Gastroesophageal sphincter (tissue), 4 donors: ENCODE data around the gene PHF21B. TPM values are rescaled to one million over a fixed set of nuclear protein-coding genes. Genes with fewer than 3 reads are reported as not detected.
"Not testable (repeated sequence)": the region's sequence is repeated elsewhere in the genome, so short reads cannot be mapped to it uniquely, and the experiment has no call there.

Experiments
- ATAC-seq: fragments of 150-250 bp; one replicate; pipeline ENCODE4 v1.9.1; 2016; ENCODE audit warnings: mild to moderate bottlenecking, moderate library complexity
- H3K27ac ChIP-seq, 4 donors: fragments of 200-600 bp; sonication (generic) in 3 of 4; 1 replicate in 3 of 4; 2 replicates in 1 of 4; pipeline ENCODE4 v1.5.1; 2016 to 2019
- H3K27me3 ChIP-seq: fragments of 200-600 bp; sonication (generic); one replicate; pipeline ENCODE4 v1.5.1; 2019
- H3K36me3 ChIP-seq, 2 donors: fragments of 200-600 bp; sonication (generic); one replicate each; pipeline ENCODE4 v1.5.1; 2019; ENCODE audit warnings: control low read depth in 1 of 2
- H3K4me1 ChIP-seq, 3 donors: fragments of 200-600 bp; sonication (generic); 1 replicate in 2 of 3; 2 replicates in 1 of 3; pipeline ENCODE4 v1.5.1; 2016 to 2019; ENCODE audit warnings: control low read depth in 2 of 3
- H3K4me3 ChIP-seq, 2 donors: fragments of 200-600 bp; sonication (generic); one replicate each; pipeline ENCODE4 v1.5.1; 2019; ENCODE audit warnings: mild to moderate bottlenecking in 1 of 2, moderate library complexity in 1 of 2
- H3K9me3 ChIP-seq, 3 donors: fragments of 200-600 bp; sonication (generic); one replicate each; pipeline ENCODE4 v1.5.1; 2017 to 2019; ENCODE audit warnings: control low read depth in 2 of 3
- EP300 ChIP-seq: sonication (generic); formaldehyde crosslinking; IDR thresholded peaks from one replicate; pipeline ENCODE4 v1.6.1; 2017; ENCODE audit warnings: antibody characterized with exemption, mild to moderate bottlenecking
- POLR2A ChIP-seq, 2 donors: fragments of 450-650 bp; IDR thresholded peaks; one replicate each; pipeline ENCODE4 v1.6.1; 2017; ENCODE audit warnings: antibody characterized with exemption in 2 of 2, mild to moderate bottlenecking in 2 of 2, moderate library complexity in 1 of 2
- POLR2AphosphoS5 ChIP-seq: sonication (generic); formaldehyde crosslinking; IDR thresholded peaks from one replicate; pipeline ENCODE4 v1.6.1; 2017; ENCODE audit warnings: antibody characterized with exemption
- WGBS, 2 donors: methylation state at CpG; one replicate each; pipeline ENCODE4 v1.1.5; 2018; ENCODE audit warnings: low coverage in 1 of 2; 5-methylcytosine and 5-hydroxymethylcytosine counted together
- total RNA-seq, 4 donors: library from RNA; depleted of rRNA; stranded (reverse); fragments of >200 nt; gene quantifications; one replicate each; pipeline ENCODE4 v1.1.0, GENCODE V29; 2016
- TF ChIP-seq, protein P1 (sequence below), 4 experiments: fragments of 200-600 bp in 2 of 4; fragments of 450-650 bp in 2 of 4; sonication (generic) in 1 of 4; IDR thresholded peaks; one replicate each; pipeline ENCODE4 v1.5.1; 2017 to 2019; ENCODE audit warnings: antibody characterized with exemption in 4 of 4, mild to moderate bottlenecking in 2 of 4, moderate library complexity in 2 of 4

The PHF21B gene
- total RNA-seq, 4 donors from 2014 or later, result 0.31 to 5.1 (median 1.4) TPM

DNA sequence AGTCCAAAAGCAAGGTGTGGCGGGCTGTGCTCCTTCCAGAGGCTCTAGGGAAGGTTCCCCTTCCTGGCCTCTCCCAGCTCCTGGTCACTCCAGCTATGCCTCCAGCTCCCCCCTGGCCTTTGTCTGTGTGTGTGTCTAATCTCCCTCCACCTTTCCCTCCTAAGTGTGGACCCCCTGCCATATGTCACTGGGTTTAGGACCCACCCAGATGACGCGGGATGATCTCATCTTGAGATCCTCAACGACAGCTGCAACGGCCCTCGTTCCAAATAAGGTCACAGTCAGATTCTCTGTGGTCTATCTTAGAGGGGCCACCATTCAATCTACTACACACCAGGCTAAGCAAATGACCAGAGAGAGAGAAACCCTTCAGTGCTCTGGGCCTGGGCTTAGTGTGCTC lies 149.5 kb downstream of the PHF21B start:
- Histone ChIP-seq H3K4me1 (no peaks in the 10 kb centered on the region), H3K27ac (no peak overlapping the region), H3K27me3 (peaks cover 5% of the 10 kb centered on the region), H3K36me3 (no peaks in the 10 kb centered on the region), H3K4me3 (no peak overlapping the region), H3K9me3 (no peaks in the 10 kb centered on the region)
- ATAC-seq, result no peak
- WGBS, 2 donors, result 42 to 80% methylated on average over 1 to 3 of the region's 6 CpGs
- TF ChIP-seq POLR2A (IDR thresholded peaks at IDR 0.05) (no peak), EP300 (no peak)
- TF ChIP-seq, protein P1, sequence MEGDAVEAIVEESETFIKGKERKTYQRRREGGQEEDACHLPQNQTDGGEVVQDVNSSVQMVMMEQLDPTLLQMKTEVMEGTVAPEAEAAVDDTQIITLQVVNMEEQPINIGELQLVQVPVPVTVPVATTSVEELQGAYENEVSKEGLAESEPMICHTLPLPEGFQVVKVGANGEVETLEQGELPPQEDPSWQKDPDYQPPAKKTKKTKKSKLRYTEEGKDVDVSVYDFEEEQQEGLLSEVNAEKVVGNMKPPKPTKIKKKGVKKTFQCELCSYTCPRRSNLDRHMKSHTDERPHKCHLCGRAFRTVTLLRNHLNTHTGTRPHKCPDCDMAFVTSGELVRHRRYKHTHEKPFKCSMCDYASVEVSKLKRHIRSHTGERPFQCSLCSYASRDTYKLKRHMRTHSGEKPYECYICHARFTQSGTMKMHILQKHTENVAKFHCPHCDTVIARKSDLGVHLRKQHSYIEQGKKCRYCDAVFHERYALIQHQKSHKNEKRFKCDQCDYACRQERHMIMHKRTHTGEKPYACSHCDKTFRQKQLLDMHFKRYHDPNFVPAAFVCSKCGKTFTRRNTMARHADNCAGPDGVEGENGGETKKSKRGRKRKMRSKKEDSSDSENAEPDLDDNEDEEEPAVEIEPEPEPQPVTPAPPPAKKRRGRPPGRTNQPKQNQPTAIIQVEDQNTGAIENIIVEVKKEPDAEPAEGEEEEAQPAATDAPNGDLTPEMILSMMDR (IDR thresholded peaks at IDR 0.05), result no peak

GRCh38 chr22:44859641-44860040 lies 150.2 kb downstream of the PHF21B start:
- ATAC-seq, result no peak
- 83% methylated on average over 3 of the region's 13 CpGs; no CpG with 5 or more reads in 1 of the 2 donors for WGBS, 2 donors
- TF ChIP-seq EP300 (no peak), POLR2A (IDR thresholded peaks at IDR 0.05) (no peak), POLR2AphosphoS5 (no peak)
- TF ChIP-seq, protein P1 (IDR thresholded peaks at IDR 0.05), result no peak
- no peaks in the 10 kb centered on the region for H3K9me3 ChIP-seq
- H3K27ac ChIP-seq, result no peak overlapping the region
- H3K36me3 ChIP-seq, result no peaks in the 10 kb centered on the region
- H3K27me3 ChIP-seq, result peaks cover 5% of the 10 kb centered on the region
- H3K4me1 ChIP-seq, result no peaks in the 10 kb centered on the region
- no peak overlapping the region for H3K4me3 ChIP-seq

GRCh38 chr22:44858819-44859218 lies 151.0 kb downstream of the PHF21B start:
- H3K36me3 ChIP-seq, H3K27me3 ChIP-seq, H3K4me1 ChIP-seq, H3K27ac ChIP-seq, ATAC-seq, H3K4me3 ChIP-seq, H3K9me3 ChIP-seq: not testable (repeated sequence)
- WGBS, 2 donors, result 56% methylated on average over 7 of the region's 7 CpGs; no CpG with 5 or more reads in 1 of the 2 donors

GRCh38 chr22:44855855-44856254 lies 153.9 kb downstream of the PHF21B start:
- TF ChIP-seq, protein P1 (IDR thresholded peaks at IDR 0.05), result no peak
- TF ChIP-seq POLR2A (IDR thresholded peaks at IDR 0.05) (no peak), POLR2AphosphoS5 (no peak), EP300 (no peak)
- Histone ChIP-seq H3K27me3 (peaks cover 5% of the 10 kb centered on the region), H3K36me3 (no peaks in the 10 kb centered on the region), H3K9me3 (no peaks in the 10 kb centered on the region), H3K27ac (no peak overlapping the region), H3K4me1 (no peaks in the 10 kb centered on the region), H3K4me3 (no peak overlapping the region)
- 82% methylated on average over 4 to 5 of the region's 5 CpGs for WGBS, 2 donors
- ATAC-seq, result no peak

GRCh38 chr22:44854641-44855040 lies 155.2 kb downstream of the PHF21B start:
- not testable (repeated sequence) for H3K9me3 ChIP-seq, H3K4me1 ChIP-seq, H3K4me3 ChIP-seq, ATAC-seq, H3K27ac ChIP-seq, H3K36me3 ChIP-seq, H3K27me3 ChIP-seq
- WGBS, 2 donors, result 82 to 93% methylated on average over 6 to 7 of the region's 8 CpGs

DNA sequence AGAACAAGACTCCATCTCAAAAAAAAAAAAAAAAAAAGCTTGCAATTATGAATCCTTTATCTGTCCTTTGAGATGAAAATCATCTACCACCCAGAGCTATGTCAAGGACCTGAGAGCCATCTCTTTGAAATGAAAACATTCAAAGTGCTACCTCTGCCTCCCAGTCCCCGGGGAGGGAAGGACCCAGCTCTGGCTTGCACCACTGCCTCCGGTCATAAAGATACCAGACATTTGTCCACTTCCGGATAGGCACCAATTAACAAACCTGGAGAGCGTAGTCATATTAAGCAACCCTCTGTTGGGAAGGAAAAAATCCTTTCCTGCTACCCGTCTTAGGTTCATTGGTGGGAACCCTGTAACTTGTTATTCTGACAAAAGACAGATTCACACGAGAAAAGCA lies 158.9 kb downstream of the PHF21B start:
- TF ChIP-seq EP300 (no peak), POLR2AphosphoS5 (no peak), POLR2A (IDR thresholded peaks at IDR 0.05) (no peak)
- TF ChIP-seq, protein P1 (IDR thresholded peaks at IDR 0.05), result no peak
- Histone ChIP-seq H3K4me3 (no peak overlapping the region), H3K27ac (no peak overlapping the region), H3K4me1 (no peaks in the 10 kb centered on the region), H3K9me3 (no peaks in the 10 kb centered on the region), H3K27me3 (peaks cover 10% of the 10 kb centered on the region), H3K36me3 (no peaks in the 10 kb centered on the region)
- WGBS, 2 donors, result 65 to 79% methylated on average over 5 to 6 of the region's 6 CpGs
- ATAC-seq, result no peak
